Astrocyte (in vitro differentiated cells and primary cell): ENCODE measurements around the gene CCDC91.

Source experiments
- CTCF ChIP-seq: IDR thresholded peaks from 2 replicates; pipeline ENCODE4 v1.5.1; 2011; ENCODE audit warnings: low read depth, mild to moderate bottlenecking, inconsistent platforms, low read length, moderate library complexity; ENCODE audit not compliant: insufficient read depth
- EZH2 ChIP-seq: IDR thresholded peaks from 2 replicates; pipeline ENCODE4 v1.6.1; 2012; ENCODE audit warnings: mild to moderate bottlenecking, low read length, inconsistent platforms; ENCODE audit not compliant: insufficient read depth

GRCh38 chr12:28242129-28242495 lies 51.9 kb downstream of the CCDC91 start:
- TF ChIP-seq CTCF (no peak), EZH2 (no peak)
